PFSK-1 (cell line): Measurements from ENCODE around the gene PPP1R1A.

Experiments
- FOXP2 ChIP-seq: optimal IDR thresholded peaks from 2 replicates; pipeline ENCODE3; 2011; ENCODE audit warnings: borderline replicate concordance, control low read depth, inconsistent platforms; ENCODE audit not compliant: insufficient read depth; ENCODE audit errors: extremely low read length, extremely low read depth
- POLR2AphosphoS5 ChIP-seq: IDR thresholded peaks from 2 replicates; pipeline ENCODE4 v1.6.1; 2012; ENCODE audit warnings: low read depth, mild to moderate bottlenecking, control low read depth, low read length, moderate library complexity
- SIN3A ChIP-seq: IDR thresholded peaks from 2 replicates; pipeline ENCODE4 v1.6.1; 2012; ENCODE audit warnings: mild to moderate bottlenecking, low read length, moderate library complexity, borderline replicate concordance; ENCODE audit not compliant: insufficient read depth
- TAF1 ChIP-seq: IDR thresholded peaks from 2 replicates; pipeline ENCODE4 v1.6.1; 2012; ENCODE audit warnings: low read length, control low read depth, borderline replicate concordance; ENCODE audit not compliant: insufficient read depth
- TF ChIP-seq, protein P1 (sequence below), 2 experiments: IDR thresholded peaks; 2 replicates each; pipeline versions ENCODE4 v1.6.1 to v1.8.0; 2011 to 2012; ENCODE audit warnings: low read depth in 2 of 2, low read length in 2 of 2, control low read depth in 1 of 2, inconsistent platforms in 1 of 2, mild to moderate bottlenecking in 1 of 2, moderate library complexity in 1 of 2; ENCODE audit not compliant: insufficient read depth in 1 of 2

PPP1R1A gene

DNA sequence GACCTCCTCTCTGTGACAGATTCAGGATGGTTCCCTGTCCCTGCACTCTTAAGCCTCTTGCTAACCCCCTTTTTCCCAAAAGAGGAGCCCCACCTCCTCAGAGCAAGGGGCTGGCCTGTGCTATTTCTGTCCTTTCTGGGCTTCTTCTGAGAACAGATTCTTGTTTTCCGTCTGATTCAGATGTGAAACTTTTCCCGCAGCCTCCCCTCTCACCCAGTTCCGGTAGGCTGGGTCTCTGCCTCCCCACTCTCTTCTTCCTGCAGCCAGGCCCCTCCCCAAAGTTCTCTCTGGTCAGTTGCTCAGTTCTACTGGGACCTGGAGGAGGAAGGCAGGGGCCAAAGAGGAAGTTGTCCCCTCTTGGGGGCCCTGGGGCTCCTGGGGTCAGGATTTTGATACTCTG, 27.3 kb downstream of the PPP1R1A start:
- TF ChIP-seq SIN3A: no peak
- TF ChIP-seq TAF1: no peak
- TF ChIP-seq, protein P1, sequence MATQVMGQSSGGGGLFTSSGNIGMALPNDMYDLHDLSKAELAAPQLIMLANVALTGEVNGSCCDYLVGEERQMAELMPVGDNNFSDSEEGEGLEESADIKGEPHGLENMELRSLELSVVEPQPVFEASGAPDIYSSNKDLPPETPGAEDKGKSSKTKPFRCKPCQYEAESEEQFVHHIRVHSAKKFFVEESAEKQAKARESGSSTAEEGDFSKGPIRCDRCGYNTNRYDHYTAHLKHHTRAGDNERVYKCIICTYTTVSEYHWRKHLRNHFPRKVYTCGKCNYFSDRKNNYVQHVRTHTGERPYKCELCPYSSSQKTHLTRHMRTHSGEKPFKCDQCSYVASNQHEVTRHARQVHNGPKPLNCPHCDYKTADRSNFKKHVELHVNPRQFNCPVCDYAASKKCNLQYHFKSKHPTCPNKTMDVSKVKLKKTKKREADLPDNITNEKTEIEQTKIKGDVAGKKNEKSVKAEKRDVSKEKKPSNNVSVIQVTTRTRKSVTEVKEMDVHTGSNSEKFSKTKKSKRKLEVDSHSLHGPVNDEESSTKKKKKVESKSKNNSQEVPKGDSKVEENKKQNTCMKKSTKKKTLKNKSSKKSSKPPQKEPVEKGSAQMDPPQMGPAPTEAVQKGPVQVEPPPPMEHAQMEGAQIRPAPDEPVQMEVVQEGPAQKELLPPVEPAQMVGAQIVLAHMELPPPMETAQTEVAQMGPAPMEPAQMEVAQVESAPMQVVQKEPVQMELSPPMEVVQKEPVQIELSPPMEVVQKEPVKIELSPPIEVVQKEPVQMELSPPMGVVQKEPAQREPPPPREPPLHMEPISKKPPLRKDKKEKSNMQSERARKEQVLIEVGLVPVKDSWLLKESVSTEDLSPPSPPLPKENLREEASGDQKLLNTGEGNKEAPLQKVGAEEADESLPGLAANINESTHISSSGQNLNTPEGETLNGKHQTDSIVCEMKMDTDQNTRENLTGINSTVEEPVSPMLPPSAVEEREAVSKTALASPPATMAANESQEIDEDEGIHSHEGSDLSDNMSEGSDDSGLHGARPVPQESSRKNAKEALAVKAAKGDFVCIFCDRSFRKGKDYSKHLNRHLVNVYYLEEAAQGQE (IDR thresholded peaks at IDR 0.05; ENCODE audit: insufficient read depth in 1 of 2, low read depth in 2 of 2, low read length in 2 of 2): no peak
- no peak for TF ChIP-seq FOXP2
- TF ChIP-seq POLR2AphosphoS5: no peak

DNA sequence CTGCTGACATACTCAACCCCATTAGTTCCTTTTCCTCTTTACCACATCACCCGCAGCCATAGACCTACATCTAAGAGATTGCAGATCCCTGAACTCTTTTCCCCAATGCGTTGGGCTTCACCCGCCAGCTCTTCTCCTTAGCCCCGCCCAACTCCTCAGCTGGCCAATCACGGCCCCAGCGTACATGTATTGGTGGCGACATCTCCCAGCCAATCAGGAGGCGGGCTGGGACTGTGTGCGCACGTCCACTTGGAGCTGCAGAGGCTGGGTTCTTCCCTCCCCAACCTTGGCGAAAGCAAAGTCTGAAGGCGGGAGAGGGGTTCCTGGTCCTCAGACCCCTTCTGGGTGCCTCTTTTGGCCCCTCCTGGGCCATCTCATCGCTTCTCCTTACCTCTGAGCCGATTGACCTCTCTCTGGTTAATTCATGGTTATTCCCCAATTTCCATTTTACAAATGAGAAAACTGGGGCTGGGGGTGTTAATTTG, 28.0 kb downstream of the PPP1R1A start:
- TF ChIP-seq TAF1 (no peak), POLR2AphosphoS5 (no peak)

DNA sequence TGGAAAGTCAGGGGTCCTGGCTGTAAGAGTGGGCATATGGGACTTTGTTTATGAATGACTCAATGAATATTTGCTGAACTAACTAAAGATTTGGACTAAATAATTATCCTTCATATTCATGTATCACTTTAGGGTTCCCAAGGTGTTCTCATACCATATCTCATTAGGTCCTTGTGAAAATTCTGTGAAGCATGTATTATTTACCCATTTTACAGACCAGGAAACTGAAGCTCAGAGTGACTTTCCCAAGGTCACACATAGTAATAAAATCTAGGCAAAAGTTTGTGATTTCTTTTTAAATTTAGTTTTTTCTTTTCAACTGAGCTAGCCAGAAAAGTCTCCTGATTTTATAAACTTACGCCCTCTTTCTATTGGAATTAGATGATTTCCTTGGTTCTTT, 29.7 kb downstream of the PPP1R1A start:
- TF ChIP-seq POLR2AphosphoS5: no peak
- TF ChIP-seq TAF1: no peak
- TF ChIP-seq, protein P1 (IDR thresholded peaks at IDR 0.05; ENCODE audit: insufficient read depth in 1 of 2, low read depth in 2 of 2, low read length in 2 of 2): no peak
- TF ChIP-seq SIN3A: no peak
- no peak for TF ChIP-seq FOXP2

DNA sequence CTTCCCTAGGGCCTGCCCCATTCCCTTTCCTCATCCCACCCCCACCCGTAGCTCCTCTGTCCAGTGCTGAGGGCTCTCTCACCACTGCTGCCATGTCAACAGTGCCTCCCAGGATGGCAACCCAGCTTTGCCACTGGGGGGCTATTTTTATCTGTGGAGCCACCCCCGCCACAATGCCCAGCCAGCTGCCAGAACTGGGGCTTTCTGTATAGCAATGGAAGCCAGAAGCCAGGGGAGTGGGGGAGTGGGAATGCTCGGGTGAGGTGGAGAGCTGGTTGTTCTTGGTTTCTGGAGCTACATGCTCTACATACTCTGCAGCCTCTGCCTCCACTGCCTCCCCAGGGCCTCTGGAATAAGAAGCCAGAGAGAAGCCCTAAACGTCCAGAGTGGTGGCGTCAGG, 30.1 kb downstream of the PPP1R1A start:
- TF ChIP-seq, protein P1 (IDR thresholded peaks at IDR 0.05; ENCODE audit: insufficient read depth in 1 of 2, low read depth in 2 of 2, low read length in 2 of 2): no peak
- TF ChIP-seq FOXP2: no peak
- TF ChIP-seq TAF1: no peak
- no peak for TF ChIP-seq SIN3A
- no peak for TF ChIP-seq POLR2AphosphoS5

GRCh38 chr12:54555670-54556257, 32.7 kb downstream of the PPP1R1A start:
- TF ChIP-seq SIN3A: no peak
- no peak for TF ChIP-seq FOXP2
- TF ChIP-seq, protein P1 (IDR thresholded peaks at IDR 0.05; ENCODE audit: insufficient read depth in 1 of 2, low read depth in 2 of 2, low read length in 2 of 2): no peak
- TF ChIP-seq POLR2AphosphoS5: no peak
- no peak for TF ChIP-seq TAF1
